Smooth muscle cell (in vitro differentiated cells): Measurements from ENCODE around the gene SKOR1. TPM values are rescaled to one million over a fixed set of nuclear protein-coding genes. Genes with fewer than 3 reads are reported as not detected.

ENCODE experiments used
- DNase-seq: peaks from one replicate; lab custom pipeline; 2025; ENCODE audit not compliant: unreplicated experiment; lab: John Stamatoyannopoulos, UW
- H2AFZ ChIP-seq: fragments of 200-600 bp; sonication (generic); 2 replicates; pipeline ENCODE4 v1.6.0; 2016; ENCODE audit warnings: antibody characterized with exemption, low read depth, mild to moderate bottlenecking
- H3F3A ChIP-seq: fragments of 200-600 bp; sonication (generic); 2 replicates; pipeline ENCODE4 v1.6.0; 2017; ENCODE audit warnings: antibody characterized with exemption, low read depth
- H3K27ac ChIP-seq: fragments of 200-600 bp; sonication (generic); 2 replicates; pipeline ENCODE4 v1.5.1; 2016; ENCODE audit warnings: low read depth, mild to moderate bottlenecking
- H3K27me3 ChIP-seq: fragments of 200-600 bp; sonication (generic); 2 replicates; pipeline ENCODE4 v1.6.1; 2016; ENCODE audit warnings: low read depth, mild to moderate bottlenecking
- H3K36me3 ChIP-seq: fragments of 200-600 bp; sonication (generic); 2 replicates; pipeline ENCODE4 v1.5.1; 2016; ENCODE audit warnings: low read depth
- H3K4me1 ChIP-seq: fragments of 200-600 bp; sonication (generic); 2 replicates; pipeline ENCODE4 v1.5.1; 2016; ENCODE audit warnings: low read depth
- H3K4me2 ChIP-seq: fragments of 200-600 bp; sonication (generic); 2 replicates; pipeline ENCODE4 v1.6.0; 2016; ENCODE audit warnings: mild to moderate bottlenecking
- H3K4me3 ChIP-seq: fragments of 200-600 bp; sonication (generic); 2 replicates; pipeline ENCODE4 v1.5.1; 2016; ENCODE audit warnings: mild to moderate bottlenecking
- H3K79me2 ChIP-seq: fragments of 200-600 bp; sonication (generic); 2 replicates; pipeline ENCODE4 v1.6.0; 2016; ENCODE audit warnings: low read depth, mild to moderate bottlenecking
- H3K9ac ChIP-seq: fragments of 200-600 bp; sonication (generic); 2 replicates; pipeline ENCODE4 v1.6.0; 2016; ENCODE audit warnings: low read depth
- H3K9me3 ChIP-seq: fragments of 200-600 bp; sonication (generic); replicated peaks from 2 replicates; pipeline ENCODE4 v1.5.1; 2016; ENCODE audit warnings: low read depth
- H4K20me1 ChIP-seq: fragments of 200-600 bp; sonication (generic); 2 replicates; pipeline ENCODE4 v1.6.0; 2016; ENCODE audit warnings: low read depth
- CTCF ChIP-seq: fragments of 200-600 bp; sonication (generic); IDR thresholded peaks from 2 replicates; pipeline ENCODE4 v1.5.1; 2017; ENCODE audit warnings: borderline replicate concordance, mild to moderate bottlenecking, antibody characterized with exemption; ENCODE audit not compliant: insufficient read depth, poor library complexity, severe bottlenecking
- WGBS: methylation state at CpG from one replicate; pipeline ENCODE4 v1.1.7; 2016; ENCODE audit warnings: low lambda C conversion rate; 5-methylcytosine and 5-hydroxymethylcytosine counted together
- polyA plus RNA-seq: library from polyadenylated mRNA; unstranded; fragments of >200 nt; fragmentation: Nextera tagmentation; extraction: Ambion mirVana; gene quantifications from 2 replicates; pipeline ENCODE4 v1.2.1, GENCODE V29; 2016
- total RNA-seq: library from RNA; depleted of rRNA; stranded (reverse); fragments of >200 nt; gene quantifications from 2 replicates; pipeline ENCODE4 v1.2.3, GENCODE V29; 2014

The SKOR1 gene
- total and polyA plus RNA-seq, 2 experiments from 2014 or later = 0.04 to 0.21 TPM

- Histone ChIP-seq H3K4me3 (no peak overlapping the region), H3K36me3 (no peaks in the 10 kb centered on the region), H3K27me3 (no peaks in the 10 kb centered on the region), H3K4me1 (peaks cover 9% of the 10 kb centered on the region), H4K20me1 (no peaks in the 10 kb centered on the region), H3K4me2 (no peak overlapping the region), H3K27ac (no peak overlapping the region), H3K79me2 (no peaks in the 10 kb centered on the region), H3F3A (no peaks in the 10 kb centered on the region), H3K9ac (no peak overlapping the region), H2AFZ (no peak overlapping the region), H3K9me3 (no peaks in the 10 kb centered on the region)
- 90% methylated on average over 3 of the region's 3 CpGs for WGBS
- TF ChIP-seq CTCF = no peak
- no peak for DNase-seq
Observed at GRCh38 chr15:67803299-67803698, 22.0 kb upstream of the SKOR1 start.

GRCh38 chr15:67803996-67804843 is 21.1 kb upstream of the SKOR1 start:
- Histone ChIP-seq H3K27me3 (no peaks in the 10 kb centered on the region), H3F3A (no peaks in the 10 kb centered on the region), H2AFZ (no peak overlapping the region), H3K36me3 (no peaks in the 10 kb centered on the region), H3K4me3 (no peak overlapping the region), H3K79me2 (no peaks in the 10 kb centered on the region), H4K20me1 (no peaks in the 10 kb centered on the region), H3K4me2 (no peak overlapping the region), H3K9me3 (no peaks in the 10 kb centered on the region), H3K9ac (no peak overlapping the region), H3K27ac (no peak overlapping the region), H3K4me1 (peaks cover 9% of the 10 kb centered on the region)
- no peak for DNase-seq
- TF ChIP-seq CTCF = no peak
- 82% methylated on average over 27 of the region's 27 CpGs for WGBS

GRCh38 chr15:67805008-67805665 is 20.2 kb upstream of the SKOR1 start:
- H3K4me1 ChIP-seq = peaks cover 9% of the 10 kb centered on the region
- H3K79me2 ChIP-seq = no peaks in the 10 kb centered on the region
- no peaks in the 10 kb centered on the region for H4K20me1 ChIP-seq
- H3F3A ChIP-seq = no peaks in the 10 kb centered on the region
- no peak for TF ChIP-seq CTCF
- H3K4me2 ChIP-seq = no peak overlapping the region
- no peaks in the 10 kb centered on the region for H3K27me3 ChIP-seq
- H3K27ac ChIP-seq = no peak overlapping the region
- no peak for DNase-seq
- no peak overlapping the region for H2AFZ ChIP-seq
- no peaks in the 10 kb centered on the region for H3K36me3 ChIP-seq
- WGBS = 95% methylated on average over 17 of the region's 17 CpGs
- no peak overlapping the region for H3K4me3 ChIP-seq
- no peak overlapping the region for H3K9ac ChIP-seq
- H3K9me3 ChIP-seq = no peaks in the 10 kb centered on the region
